ENCODE measurements around the gene FAM219B.

FAM219B gene

DNA sequence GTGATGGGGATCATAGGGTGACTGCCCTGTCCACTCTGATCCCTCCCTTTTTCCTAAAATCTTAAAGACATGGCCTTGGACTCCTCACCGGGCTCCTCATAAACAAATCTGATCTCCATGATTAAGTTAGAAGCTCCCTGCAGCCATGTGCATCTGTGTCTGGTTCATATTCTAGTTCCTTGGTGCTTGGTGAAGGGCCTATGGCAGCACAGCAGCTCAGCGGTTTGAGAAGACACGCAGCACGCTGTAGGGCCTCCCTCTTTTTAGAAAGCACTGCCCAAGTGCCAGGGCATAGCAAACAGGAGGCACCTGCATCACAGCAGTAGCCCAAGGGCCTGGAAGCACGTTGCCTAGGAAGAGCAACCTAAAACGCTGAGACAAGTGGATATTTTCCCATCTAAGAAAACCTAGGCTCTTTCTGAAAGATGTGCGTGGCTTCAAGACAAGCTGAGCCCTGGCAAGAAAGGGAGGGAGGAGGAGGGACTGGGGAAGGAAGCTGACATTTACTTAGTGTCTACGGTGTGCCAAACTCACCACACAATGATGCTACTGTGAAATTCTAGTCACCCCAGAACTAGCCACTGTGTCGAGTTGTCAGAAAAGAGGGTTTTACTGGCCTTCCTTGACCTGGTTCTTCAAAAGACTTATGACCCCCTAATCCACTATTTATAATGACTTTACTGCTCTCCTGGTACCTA lies 48.8 kb downstream of the FAM219B start:
- no peaks in the 10 kb centered on the region for H3K27me3 Mint-ChIP-seq
- peaks cover 35 to 52% of the 10 kb centered on the region in 2 donors for H3K4me1 Mint-ChIP-seq
- H3K9me3 Mint-ChIP-seq: no peaks in the 10 kb centered on the region
- ATAC-seq (replicated peaks) (peak; percentile 79 to 85), DNase-seq (peak; percentile 47)
- H3K36me3 Mint-ChIP-seq: peaks cover 20 to 23% of the 10 kb centered on the region in 2 donors
- H3K27ac Mint-ChIP-seq: peak overlapping the region; percentile 94
- peak overlapping the region; percentile 50 to 66 for H3K4me3 Mint-ChIP-seq

DNA sequence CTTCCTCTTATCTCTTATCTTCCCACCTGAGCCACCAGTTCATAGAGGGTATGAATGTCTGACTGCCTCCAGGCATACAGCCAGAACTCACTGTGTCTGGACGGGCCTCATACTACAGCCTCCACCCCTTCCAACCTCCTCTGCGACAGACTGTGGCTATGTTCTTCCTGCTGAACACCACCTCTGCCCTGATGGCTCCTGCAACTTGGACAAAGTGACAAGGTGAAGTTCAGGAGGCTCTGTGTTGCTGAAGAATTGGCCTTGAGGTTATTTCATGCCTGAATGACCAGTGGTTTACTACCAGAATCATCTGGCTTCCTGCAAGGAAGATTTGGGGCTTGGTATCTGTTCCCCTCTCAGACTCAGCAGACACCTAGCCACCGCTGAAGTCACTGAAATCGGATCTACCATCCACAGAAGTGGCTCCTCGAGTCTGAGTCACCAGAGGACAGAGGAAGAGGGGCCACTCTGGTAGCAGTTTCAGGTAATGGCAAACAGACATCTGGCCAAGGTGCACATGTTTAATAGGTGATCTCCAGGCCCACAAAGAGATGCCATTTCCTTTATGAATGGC lies 49.5 kb downstream of the FAM219B start:
- DNase-seq: peak; percentile 57
- H3K36me3 Mint-ChIP-seq: peaks cover 22 to 27% of the 10 kb centered on the region in 2 donors

DNA sequence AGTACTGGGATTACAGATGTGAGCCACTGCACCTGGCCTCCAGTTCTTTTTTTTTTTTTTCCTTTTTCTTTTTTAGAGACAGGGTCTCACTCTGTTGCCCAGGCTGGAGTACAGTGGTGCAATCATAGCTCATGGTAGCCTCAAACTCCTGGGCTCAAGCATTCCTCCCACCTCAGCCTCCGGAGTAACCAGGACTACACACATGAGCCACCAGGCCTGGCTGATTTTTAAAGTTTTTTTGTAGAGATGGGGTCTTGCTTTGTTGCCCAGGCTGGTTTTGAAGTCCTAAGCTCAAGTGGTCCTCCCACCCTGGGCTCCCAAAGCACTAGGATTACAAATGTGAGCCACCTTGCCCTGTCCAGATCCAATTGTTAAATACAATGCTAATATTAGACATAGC lies 50.1 kb downstream of the FAM219B start:
- no peaks in the 10 kb centered on the region for H3K9me3 Mint-ChIP-seq
- no peaks in the 10 kb centered on the region for H3K27me3 Mint-ChIP-seq
- no peak overlapping the region for H3K4me3 Mint-ChIP-seq
- H3K36me3 Mint-ChIP-seq: peaks cover 26 to 31% of the 10 kb centered on the region in 2 donors
- H3K27ac Mint-ChIP-seq: peak overlapping the region; percentile 94
- no peak for ATAC-seq (replicated peaks)
- DNase-seq: no peak
- H3K4me1 Mint-ChIP-seq: peaks cover 35 to 53% of the 10 kb centered on the region in 2 donors

More for the DNA sequence above, 49.5 kb downstream of the FAM219B start:
- Mint-ChIP-seq H3K4me3 (peak overlapping the region; percentile 14 to 66), H3K27me3 (no peaks in the 10 kb centered on the region), H3K9me3 (no peaks in the 10 kb centered on the region), H3K27ac (peak overlapping the region; percentile 94), H3K4me1 (peaks cover 35 to 53% of the 10 kb centered on the region in 2 donors)
- peak; percentile 85 to 87 for ATAC-seq (replicated peaks)

DNA sequence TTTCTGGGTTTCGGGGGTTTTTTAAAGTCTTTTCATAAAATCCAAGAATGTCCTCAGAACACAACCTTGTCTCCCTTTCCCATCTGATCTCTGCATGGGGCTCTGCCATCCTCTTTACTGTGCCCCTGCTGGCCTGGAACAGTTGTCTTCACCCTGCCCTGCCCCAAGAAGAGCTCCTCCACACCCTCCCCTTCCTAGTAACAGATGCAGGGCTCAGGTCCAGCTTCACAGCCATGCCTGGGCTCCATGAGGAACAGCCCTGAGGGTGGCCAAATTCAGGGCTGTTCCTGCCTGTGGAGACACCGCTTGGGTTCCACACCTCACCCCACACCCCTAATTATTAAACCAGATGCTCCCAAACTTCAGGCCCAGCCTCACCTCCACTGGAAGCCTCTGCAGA lies 50.8 kb downstream of the FAM219B start:
- peak overlapping the region; percentile 90 for H3K27ac Mint-ChIP-seq
- peaks cover 31 to 37% of the 10 kb centered on the region in 2 donors for H3K36me3 Mint-ChIP-seq
- no peak for ATAC-seq (replicated peaks)
- H3K9me3 Mint-ChIP-seq: no peaks in the 10 kb centered on the region
- no peaks in the 10 kb centered on the region for H3K27me3 Mint-ChIP-seq
- no peak for DNase-seq
- peaks cover 38 to 53% of the 10 kb centered on the region in 2 donors for H3K4me1 Mint-ChIP-seq
- H3K4me3 Mint-ChIP-seq: peak overlapping the region in 1 of 2 donors; percentile 39

DNA sequence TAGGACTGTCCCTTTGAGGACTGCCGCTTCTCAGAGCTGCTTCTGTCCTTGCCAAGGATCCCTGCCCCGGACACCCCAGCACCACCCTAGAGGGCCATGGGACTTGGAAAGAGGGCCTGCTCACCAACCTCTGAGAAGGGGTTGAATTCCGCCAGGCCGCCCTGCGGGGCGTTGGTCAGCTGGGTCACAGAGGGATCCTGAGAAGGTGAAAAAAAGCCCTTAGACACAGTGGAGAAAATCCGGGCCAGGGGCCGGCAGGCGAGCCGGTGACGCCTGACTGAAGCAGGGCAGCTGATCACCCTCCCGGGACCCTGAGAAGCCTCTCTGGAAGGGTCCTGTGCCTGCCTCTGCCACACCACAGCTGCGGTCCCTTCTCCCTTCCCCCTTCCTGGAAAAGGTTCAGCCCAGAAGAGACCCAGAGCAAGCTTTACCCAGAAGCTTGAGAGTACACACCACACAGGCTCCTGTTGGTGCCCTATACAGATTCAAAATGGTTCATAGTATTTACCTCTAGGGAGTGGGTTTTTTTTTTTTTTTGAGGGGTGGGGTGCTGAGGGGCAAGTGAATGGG lies 52.1 kb downstream of the FAM219B start:
- Mint-ChIP-seq H3K27ac (peak overlapping the region; percentile 37), H3K36me3 (peaks cover 34 to 41% of the 10 kb centered on the region in 2 donors)
- ATAC-seq (replicated peaks): no peak

DNA sequence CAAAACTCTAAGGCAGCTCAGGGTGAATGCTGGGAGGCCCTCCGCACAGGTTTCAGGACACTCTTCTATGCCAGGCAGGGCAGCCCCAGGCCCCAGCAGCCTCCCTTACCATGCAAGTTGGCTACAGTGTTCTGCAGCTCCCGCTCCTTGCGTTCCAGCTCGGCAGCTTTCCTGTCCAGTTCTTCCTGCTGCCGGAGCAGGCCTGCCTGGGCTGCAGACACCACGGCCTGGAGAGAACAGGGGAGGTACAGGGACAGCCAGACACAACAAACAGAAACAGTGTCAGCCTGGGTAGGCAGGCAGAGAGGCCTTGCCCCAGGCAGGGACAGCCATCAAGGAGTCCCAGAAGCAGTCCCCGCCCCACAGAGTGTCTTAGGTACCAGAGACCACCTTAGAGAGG lies 54.7 kb downstream of the FAM219B start:
- DNase-seq: no peak
- Mint-ChIP-seq H3K9me3 (no peaks in the 10 kb centered on the region), H3K27ac (peak overlapping the region; percentile 56), H3K4me1 (peaks cover 31 to 44% of the 10 kb centered on the region in 2 donors), H3K36me3 (peaks cover 49 to 54% of the 10 kb centered on the region in 2 donors), H3K27me3 (no peaks in the 10 kb centered on the region), H3K4me3 (no peak overlapping the region)
- no peak for ATAC-seq (replicated peaks)

More for the DNA sequence above, 52.1 kb downstream of the FAM219B start:
- H3K9me3 Mint-ChIP-seq: no peaks in the 10 kb centered on the region
- no peaks in the 10 kb centered on the region for H3K27me3 Mint-ChIP-seq
- H3K4me1 Mint-ChIP-seq: peaks cover 40 to 53% of the 10 kb centered on the region in 2 donors
- no peak overlapping the region for H3K4me3 Mint-ChIP-seq
- no peak for DNase-seq

DNA sequence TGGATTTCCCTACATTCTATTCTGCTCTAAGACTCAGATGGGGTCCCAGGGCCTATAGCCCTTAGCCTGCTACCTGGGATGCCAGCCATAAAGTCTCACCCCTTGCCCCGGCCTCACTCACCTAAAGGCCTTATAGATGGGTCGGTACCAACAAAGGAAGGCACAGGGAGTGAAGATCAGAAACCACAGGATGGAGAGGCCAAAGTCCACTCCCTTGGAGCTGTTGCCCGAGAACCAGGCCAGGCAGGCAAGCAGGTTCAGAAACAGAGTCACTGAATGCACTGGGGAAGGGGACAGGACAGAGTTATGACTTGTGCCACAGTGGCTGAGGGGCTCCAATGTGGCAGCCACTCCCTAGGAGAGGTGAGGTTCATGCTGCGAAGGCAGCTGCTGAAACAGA lies 56.3 kb downstream of the FAM219B start:
- Mint-ChIP-seq H3K27ac (no peak overlapping the region), H3K4me1 (peaks cover 30 to 37% of the 10 kb centered on the region in 2 donors), H3K9me3 (no peaks in the 10 kb centered on the region), H3K27me3 (no peaks in the 10 kb centered on the region), H3K36me3 (peaks cover 49 to 54% of the 10 kb centered on the region in 2 donors), H3K4me3 (no peak overlapping the region)
- ATAC-seq (replicated peaks) (no peak), DNase-seq (no peak)
